ENCODE data around the gene ADIRF.

DNA sequence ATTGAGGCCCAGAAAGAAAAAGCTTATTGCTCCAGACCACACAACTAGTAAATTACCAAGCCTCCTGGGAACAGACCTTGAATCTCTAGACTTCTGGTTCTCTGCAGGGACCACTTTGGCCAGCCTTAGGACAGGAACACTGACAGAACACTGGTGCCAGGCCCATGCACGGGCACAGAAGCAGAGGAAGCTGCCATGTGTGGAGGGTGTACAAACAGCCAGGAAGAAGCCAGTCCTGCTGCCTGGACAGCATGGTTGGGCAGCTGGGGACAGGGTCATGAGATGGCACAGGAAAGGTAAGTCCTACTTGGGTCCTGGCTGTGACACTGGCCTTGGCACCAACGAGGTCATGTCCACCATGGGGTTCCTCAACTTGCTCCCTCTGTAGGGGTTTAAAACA is 30.0 kb upstream of the ADIRF start:
- TF ChIP-seq, protein P1, sequence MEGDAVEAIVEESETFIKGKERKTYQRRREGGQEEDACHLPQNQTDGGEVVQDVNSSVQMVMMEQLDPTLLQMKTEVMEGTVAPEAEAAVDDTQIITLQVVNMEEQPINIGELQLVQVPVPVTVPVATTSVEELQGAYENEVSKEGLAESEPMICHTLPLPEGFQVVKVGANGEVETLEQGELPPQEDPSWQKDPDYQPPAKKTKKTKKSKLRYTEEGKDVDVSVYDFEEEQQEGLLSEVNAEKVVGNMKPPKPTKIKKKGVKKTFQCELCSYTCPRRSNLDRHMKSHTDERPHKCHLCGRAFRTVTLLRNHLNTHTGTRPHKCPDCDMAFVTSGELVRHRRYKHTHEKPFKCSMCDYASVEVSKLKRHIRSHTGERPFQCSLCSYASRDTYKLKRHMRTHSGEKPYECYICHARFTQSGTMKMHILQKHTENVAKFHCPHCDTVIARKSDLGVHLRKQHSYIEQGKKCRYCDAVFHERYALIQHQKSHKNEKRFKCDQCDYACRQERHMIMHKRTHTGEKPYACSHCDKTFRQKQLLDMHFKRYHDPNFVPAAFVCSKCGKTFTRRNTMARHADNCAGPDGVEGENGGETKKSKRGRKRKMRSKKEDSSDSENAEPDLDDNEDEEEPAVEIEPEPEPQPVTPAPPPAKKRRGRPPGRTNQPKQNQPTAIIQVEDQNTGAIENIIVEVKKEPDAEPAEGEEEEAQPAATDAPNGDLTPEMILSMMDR (IDR thresholded peaks at IDR 0.05) = no peak
- no peak for TF ChIP-seq EZH2 (IDR thresholded peaks at IDR 0.05; ENCODE audit: borderline replicate concordance, insufficient read depth, low read depth, low read length, poor library complexity, severe bottlenecking)

Measured in B cell (primary cell).